Stimulated activated CD8-positive, alpha-beta memory T cell treated with anti-CD3 and anti-CD28 coated beads, Interleukin-7, amount 100 ng/mL, for 48 hours (primary cell): ENCODE results near the gene TOP3B.

Experiments used
- DNase-seq, 2 donors: peaks; one replicate each; pipeline ENCODE4 v3.0.0-alpha.2; 2020; ENCODE audit warnings: low read depth in 1 of 2; ENCODE audit errors: extremely low read depth in 1 of 2

Gene TOP3B

GRCh38 chr22:22011964-22012363 lies 29.4 kb upstream of the TOP3B start:
- DNase-seq, result no peak

DNA sequence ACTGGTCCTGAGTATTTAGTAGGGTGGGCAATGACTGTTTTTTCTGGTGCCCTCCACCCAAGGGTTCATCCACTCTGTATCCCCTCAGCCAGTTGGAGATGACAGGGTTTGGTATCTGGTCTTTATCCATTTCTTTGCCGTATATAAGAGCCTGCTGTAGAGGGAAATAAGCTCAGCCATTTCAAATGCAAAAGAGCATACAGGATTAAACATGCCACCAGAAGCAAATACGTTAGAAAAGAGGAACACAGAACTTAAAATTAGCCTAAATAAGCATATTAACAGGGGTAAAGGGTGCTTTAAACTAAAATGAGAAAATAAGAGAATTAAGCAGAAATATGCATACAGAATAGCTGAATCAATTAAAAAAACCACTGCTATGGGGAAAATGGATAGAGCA lies 27.8 kb upstream of the TOP3B start:
- DNase-seq, result no peak

- DNase-seq, result no peak
These were observed 27.1 kb upstream of the TOP3B start for GRCh38 chr22:22009661-22010060.

- DNase-seq, result no peak
These were observed 24.0 kb upstream of the TOP3B start for GRCh38 chr22:22006596-22006990.

GRCh38 chr22:22005945-22006595 lies 23.5 kb upstream of the TOP3B start:
- no peak for DNase-seq

- DNase-seq, result no peak
These were observed 20.6 kb upstream of the TOP3B start for GRCh38 chr22:22003233-22003632.

GRCh38 chr22:22002526-22003055 lies 20.0 kb upstream of the TOP3B start:
- no peak for DNase-seq

- DNase-seq, result no peak
These were observed 19.3 kb upstream of the TOP3B start for GRCh38 chr22:22001664-22002525.

DNA sequence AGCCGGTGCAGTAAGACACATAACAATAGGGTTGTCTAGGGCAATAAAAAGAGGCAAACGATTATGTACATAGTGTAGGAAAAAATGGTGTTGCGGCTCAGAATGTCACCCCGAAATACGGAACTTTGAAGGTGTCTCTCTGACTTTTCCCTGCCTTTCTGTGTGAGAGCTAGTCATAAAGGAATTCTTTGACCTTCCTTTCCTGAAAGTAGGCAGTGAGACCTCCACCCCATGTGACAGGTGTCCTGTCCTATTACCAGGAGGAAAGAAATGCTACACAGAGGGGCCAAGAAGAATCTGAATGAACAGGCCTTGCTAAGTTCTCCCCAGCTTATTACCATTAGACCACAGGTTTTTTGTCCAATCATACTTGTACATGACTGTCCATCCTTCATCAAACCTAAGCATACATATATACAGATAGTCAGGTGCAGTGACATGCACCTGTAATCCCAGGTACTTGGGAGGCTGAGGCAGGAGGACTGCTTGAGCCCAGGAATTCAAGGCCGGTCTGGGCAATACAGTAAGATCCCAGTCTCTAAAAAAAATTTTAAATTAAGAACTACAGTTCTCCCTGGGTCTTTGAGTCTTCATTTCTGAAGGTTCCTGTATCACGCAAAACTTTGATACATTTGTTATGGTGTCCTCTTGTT lies 16.1 kb upstream of the TOP3B start:
- no peak for DNase-seq

- no peak for DNase-seq
These were observed 13.7 kb upstream of the TOP3B start for GRCh38 chr22:21996175-21996720.

DNA sequence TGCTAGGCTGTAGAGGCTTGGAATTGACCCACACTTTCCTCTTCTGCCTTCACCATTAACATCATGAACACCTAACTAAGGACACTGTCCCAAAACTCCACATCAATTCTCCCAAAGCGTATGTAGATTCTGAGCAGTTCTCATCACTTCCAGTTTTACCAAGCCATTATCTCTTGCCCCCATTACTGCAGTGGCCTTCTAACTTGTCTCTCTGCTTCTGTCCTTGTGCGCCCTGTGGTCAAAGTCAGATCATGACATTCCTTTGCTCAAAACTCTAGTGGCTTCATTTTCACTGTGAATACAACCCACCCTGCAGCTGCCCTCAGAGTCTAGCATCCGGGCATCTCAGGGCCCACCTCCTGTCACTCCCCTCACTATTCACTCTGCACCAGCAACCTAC lies 13.1 kb upstream of the TOP3B start:
- DNase-seq, result no peak

DNA sequence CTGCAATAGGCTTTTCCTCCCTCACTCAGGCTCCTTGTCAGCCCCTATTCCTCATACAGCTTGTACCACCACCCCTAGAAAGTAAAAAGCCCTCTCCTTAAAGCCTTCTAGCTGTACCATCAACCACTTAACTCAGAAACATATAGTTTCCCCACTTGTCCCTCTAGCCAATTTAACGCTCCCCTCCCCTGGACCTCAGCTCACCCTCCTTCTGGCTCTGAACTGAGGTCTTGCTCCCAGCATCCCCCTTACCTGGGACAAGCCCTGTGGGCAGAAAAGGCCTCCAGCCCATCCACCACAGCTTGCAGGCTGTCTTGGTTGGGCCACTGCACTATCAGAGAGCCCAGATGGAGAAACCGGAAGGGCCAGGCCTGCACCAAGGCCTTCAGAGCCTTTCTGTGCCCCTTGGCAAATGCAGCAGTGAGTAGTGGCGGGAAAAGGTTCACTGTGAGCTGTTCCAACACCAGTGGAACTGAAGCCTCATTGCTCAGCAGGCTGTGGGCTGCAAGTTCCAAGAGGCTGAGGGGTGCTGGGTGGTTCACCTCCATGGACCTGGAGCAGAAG lies 12.4 kb upstream of the TOP3B start:
- DNase-seq, result no peak

GRCh38 chr22:21992593-21993237 lies 10.1 kb upstream of the TOP3B start:
- DNase-seq, result no peak

GRCh38 chr22:21991774-21992173 lies 9.2 kb upstream of the TOP3B start:
- DNase-seq, result no peak

- DNase-seq, result no peak
These were observed 8.7 kb upstream of the TOP3B start for GRCh38 chr22:21991304-21991596.

- DNase-seq, result no peak
These were observed 8.1 kb upstream of the TOP3B start for GRCh38 chr22:21990445-21991303.

GRCh38 chr22:21989049-21989448 lies 6.5 kb upstream of the TOP3B start:
- no peak for DNase-seq

GRCh38 chr22:21985214-21985613 lies 2.6 kb upstream of the TOP3B start:
- no peak for DNase-seq

- no peak for DNase-seq
These were observed 2.2 kb upstream of the TOP3B start for GRCh38 chr22:21984793-21985192.

- no peak for DNase-seq
These were observed 713 bp downstream of the TOP3B start for GRCh38 chr22:21981874-21982273.
